Stimulated activated CD4-positive, alpha-beta T cell treated with anti-CD3 and anti-CD28 coated beads, Interleukin-2, amount 100 ng/mL, for 48 hours (primary cell): ENCODE results near the gene BCL7A.
"Not testable (repeated sequence)": the region's sequence is repeated elsewhere in the genome, so short reads cannot be mapped to it uniquely, and the experiment has no call there.

Source experiments
- DNase-seq, 2 donors: peaks; one replicate each; pipeline ENCODE4 v3.0.0-alpha.2; 2020

BCL7A gene

DNA sequence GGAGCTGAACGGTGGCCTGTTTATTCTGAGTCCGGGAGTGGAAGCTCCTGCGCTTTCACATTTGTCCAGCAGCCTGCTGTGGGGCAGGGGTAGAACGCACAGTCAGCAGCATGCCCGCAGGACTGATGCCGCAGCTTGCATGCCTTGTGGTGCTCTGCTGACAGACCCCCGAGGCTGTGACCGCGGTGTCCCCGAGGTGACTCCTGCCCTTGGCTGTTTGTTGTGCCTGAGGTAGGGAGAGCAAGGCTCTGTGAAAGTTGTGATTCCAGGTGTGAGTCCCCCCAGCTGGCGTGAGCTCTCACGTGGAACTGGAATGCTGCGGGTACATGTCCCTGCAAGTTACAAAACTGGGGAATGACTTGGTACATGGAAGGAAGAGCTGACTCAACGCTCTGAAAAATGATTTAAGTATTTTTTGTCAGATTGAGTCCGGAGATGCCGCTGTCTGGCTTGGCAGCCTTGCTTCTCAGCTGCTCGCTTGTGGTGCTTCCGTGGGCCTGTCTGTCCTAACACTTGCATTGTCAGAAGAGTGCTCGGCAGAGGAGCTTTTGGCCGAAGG lies 75.0 kb downstream of the BCL7A start:
- DNase-seq = no peak

DNA sequence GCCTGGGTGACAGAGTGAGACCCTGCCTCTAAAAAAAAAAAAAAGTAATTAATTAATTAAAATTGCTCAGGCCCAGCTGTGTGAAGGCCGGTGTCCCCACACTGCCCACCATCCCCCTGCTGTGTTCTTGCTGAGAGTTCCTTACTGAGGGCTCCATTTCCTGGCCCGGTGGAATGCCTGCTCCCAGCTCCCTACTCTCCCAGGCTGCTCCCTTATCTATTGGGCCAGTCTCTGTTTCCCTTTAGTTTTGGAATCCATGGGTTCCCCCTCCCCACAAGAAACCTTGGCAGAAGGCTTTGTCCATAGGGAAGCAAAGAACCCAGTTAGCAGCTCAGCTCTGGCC lies 75.9 kb downstream of the BCL7A start:
- DNase-seq = no peak

DNA sequence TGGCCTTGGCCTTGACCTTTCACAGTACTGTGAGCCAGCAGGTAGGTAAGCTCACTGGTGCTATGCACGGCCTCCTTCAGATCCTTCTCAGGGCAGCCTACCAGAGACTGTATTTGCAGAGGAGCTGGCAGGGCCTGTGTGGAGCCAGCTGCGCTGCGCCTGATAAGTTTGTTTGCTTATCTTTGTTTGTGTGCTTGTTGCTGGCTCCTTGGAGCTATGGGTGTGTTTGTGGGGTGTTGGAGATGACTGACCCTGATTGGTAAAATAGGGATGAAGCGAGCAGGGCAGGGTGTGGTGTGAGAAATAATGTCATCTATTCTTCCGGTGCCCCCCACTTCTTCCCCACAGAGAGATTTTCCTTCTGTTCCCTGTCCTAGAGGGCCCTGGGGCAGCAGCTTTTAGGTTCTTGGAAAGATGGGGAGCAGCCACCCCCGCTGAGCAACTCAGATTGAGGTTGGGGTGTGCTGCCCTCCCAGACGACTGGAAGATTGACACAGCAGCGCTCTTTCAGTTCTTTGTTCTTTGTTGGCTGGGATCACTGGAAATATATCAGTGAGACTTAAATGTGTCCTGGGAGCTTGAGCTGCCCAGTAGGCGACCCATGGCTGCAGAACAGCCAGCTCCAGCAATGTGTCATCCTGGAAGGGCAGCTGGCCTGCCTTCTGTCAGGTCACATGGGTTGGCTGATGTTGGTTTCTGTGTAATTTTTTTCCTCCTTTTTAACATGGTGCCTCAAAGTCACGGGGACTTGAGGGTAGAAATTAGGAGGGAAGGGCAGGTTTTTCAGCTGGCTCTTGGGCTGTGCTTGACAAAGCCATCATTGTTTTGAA lies 76.5 kb downstream of the BCL7A start:
- DNase-seq = no peak

DNA sequence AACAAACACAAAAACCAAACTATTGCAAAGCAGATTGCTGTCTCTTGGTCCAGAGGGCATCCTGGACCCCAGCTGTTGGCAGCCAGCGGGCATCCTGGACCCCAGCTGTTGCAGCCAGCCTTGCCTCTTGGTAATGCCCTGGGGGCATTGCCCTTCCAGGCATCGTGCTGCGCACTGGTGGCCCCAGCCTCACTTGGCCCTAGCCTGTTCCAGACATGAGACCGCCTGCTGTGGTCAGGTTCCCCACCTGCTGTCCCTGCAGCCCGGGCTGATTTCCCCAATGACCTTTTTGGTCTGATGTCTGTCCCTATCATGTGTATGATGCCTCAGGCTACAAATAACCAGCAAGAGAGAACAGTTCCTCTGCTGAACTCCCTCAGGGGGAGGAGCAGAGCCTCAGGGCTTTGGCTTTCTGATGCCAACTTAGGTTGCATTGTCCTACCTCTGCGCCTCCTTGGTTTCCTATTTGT lies 77.6 kb downstream of the BCL7A start:
- no peak for DNase-seq

DNA sequence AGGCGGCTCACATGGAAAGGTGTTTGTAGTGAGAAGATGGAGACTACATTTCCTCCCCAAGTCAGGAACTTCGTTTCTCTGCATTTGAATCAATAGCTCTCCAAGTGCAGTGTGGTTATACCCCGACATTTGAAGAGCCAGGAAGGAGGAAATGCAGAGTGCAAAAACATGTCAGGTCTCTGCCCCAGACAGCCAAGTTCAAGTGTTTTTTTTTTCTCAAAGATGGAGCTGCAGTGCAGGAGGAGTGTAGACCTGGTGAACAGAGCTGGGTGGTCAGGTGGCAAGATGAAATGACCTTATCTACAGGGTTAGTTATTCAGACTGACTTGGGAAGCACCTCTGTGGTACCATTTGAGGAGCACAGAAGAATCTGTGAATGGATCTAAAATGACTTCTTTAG lies 78.2 kb downstream of the BCL7A start:
- no peak for DNase-seq

DNA sequence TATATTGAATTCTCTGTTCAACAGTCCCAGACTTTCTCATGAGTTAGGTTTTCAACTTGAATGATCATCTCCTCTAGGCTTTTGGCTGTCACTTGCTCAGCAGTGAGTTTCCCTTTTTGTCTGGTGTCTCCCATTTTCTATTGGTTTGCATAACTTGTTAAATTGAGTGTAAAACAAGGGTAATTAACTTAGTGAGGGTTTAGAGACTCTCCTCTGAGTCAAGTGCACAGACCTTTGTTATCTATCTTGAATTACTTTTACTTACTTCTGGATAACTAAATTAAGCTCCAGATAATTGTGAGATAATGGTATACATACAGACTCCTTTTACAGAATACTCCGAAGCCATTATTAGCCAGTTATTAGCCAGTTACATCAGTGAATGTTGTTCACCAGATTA lies 78.9 kb downstream of the BCL7A start:
- no peak for DNase-seq

DNA sequence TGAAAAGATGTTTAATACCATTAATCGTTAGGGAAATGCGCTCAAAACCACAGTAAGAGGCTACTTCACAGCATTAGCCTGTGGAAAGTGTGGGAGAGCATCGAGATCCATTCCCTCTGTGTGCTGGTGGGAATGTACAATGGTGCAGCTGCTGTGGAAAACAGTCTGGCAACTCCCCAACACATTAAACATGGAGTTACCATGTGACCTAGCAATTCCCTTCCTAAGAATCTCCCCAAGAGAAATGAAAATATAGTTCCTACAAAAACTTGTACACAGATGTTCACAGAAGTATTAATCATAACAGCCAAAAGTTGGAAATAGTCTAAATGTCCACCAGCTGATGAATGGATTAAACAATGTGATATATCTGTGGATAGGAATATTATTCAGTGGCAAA lies 80.6 kb downstream of the BCL7A start:
- no peak for DNase-seq

DNA sequence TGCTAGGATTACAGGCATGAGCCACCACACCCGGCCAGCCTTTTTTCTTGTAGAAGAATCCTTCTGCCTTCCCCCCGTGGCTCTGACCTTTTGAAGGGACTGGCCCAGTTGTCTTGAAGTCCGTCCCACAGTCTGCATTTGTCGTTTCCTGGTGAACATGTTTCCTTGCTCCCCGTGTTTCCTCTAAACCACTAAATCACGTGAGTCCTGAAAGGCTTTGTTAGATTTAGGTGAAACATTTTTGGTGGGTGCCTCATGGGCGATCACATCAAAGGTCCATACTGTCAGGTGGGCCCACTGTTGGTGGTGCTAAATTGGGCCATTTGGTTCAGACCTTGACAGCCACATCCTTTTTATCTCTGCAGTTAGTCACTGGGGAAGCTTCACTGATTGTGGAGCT lies 83.2 kb downstream of the BCL7A start:
- DNase-seq = no peak

DNA sequence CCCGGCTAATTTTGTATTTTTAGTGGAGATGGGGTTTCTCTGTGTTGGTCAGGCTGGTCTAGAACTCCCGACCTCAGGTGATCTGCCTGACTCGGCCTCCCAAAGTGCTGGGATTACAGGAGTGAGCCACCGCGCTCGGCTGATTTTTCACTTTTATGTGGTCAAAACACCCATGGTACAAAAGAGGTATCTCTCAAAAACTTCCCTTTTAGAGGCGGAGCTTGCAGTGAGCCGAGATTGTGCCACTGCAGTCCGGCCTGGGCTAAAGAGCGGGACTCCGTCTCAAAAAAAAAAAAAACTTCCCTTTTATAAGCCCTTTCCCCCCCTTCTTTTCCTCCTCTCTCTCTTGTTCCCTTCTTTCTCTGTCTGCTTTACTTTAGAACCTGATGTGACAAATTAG lies 83.8 kb downstream of the BCL7A start:
- DNase-seq = not testable (repeated sequence)

DNA sequence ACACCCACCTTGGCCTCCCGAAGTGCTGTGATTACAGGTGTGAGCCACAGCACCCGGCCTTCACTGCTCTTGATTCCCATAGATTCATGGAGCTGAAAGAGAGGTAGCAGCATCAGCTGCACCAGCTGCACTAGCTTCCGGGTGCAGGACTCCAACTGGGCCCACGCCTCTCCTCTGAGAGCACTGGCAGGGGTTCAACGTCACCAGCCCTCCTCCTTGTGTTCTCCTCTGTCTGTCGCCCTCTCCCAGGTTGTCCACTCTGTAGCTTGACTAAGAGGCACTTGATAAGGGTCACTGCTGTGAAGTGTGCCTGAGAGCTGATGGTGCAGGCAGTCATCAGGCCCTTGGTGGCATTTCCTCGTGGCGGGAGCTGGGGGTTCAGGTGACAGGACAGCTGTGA lies 85.2 kb downstream of the BCL7A start:
- no peak for DNase-seq

DNA sequence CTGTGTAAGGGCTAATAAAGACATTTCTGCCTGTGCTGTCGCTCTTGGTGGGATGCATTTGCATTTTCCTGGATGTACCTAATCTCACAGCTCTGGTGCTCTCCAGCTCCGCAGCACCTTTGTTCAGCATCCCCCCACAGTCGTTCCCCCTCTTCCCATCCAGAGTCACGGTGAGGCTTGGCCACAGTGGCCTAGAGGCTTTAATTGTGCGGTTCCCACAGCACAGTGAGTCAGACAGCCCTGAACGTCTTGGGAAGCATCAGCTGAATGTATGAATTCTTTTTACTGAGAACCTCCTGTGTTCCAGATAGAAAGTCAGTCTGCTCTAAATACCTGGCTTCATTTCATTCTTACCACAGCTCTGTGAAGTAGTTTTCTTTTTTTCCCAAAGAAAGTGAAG lies 85.6 kb downstream of the BCL7A start:
- no peak for DNase-seq

DNA sequence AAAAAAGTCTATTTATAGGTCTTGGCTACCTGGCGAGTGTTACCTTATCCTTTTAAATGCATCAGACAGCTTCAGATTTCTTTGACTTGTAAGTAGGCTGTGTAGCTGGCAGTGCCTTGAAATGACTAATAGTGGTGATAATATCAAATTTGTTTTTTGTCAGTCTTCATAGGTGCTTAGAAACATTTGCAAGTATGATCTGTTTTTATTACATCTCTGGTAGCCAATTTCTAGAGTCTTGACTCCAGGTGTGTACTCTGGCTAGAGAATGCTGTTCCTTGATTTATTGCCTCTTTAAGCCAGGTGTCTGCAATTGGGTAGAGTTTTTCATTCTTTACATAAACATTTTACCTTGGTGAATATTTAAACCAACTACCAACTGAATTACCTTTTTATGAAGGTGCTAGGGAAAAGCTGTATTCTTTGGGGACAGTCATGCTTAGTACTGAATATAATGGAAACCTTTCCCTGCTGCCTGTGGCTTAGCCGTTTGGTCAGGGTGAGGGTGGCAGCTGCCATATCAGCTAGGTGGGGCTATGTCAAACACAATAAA lies 89.5 kb downstream of the BCL7A start:
- DNase-seq = no peak
